Hindlimb muscle (tissue), 1 donor: ENCODE results near the gene E2F2. TPM values are rescaled to one million over a fixed set of nuclear protein-coding genes. Genes with fewer than 3 reads are reported as not detected.
"Not testable (repeated sequence)": the region's sequence is repeated elsewhere in the genome, so short reads cannot be mapped to it uniquely, and the experiment has no call there.

Source experiments
- DNase-seq: peaks from one replicate; pipeline ENCODE4 v3.0.0-alpha.2; 2013
- polyA plus RNA-seq: library from polyadenylated mRNA; unstranded; fragments of 120-200 nt; gene quantifications from one replicate; pipeline ENCODE4 v1.2.1, GENCODE V29; 2013; ENCODE audit not compliant: insufficient read length

E2F2 gene
- polyA plus RNA-seq, 1 donor: 3.9 TPM

DNA sequence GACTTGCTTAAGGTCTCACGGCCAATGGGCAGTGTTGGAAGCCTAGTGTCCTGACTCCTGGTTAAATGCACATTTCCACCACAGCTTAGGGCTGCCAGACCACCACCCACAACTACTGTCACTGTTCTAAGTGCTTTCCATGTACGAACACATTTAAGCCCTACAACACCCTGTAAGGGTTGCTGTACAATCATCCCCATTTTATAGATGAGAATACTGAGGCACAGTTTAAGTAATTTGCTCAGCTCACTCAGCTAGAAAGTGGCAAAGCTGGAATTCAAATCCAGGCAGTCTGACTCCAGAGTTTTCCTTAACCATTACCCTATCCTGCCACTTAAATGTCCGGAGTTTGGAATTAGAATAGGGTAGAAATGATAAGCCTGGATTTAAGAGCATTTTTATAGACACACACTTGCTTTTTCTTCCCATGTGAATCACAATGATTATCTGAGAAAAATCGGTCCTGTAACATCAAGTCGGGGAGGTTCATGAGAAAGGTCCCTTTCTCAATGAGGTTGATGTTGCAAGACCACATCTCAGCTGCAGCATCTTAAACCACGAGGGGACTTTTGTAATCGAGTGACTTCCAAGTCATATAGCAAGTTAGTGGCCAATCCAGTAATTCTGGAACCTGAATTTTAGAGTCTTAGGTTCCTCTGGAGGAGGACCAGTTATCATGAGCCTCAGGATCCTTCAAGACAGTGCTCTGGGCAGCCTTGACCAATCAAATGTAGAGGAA, 8.6 kb downstream of the E2F2 start:
- DNase-seq: no peak

DNA sequence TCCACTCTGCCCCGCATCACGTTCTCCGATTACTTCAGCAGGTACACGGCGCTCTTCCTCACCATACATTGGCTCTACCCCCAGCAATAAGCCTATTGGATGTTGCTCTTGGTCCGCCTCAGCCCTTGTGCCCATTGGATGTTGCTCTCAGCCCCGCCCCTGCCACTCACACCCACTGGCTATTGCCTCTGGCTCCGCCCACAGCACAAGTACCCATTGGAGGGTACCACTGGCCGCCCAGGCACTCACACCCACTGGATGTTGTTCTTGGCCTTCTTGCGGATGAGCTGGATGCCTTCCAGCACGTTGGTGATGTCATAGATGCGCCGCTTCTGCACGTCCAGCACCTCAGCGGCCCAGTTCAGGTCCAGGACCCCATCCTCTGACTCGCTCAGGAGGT, 9.4 kb downstream of the E2F2 start:
- no peak for DNase-seq

DNA sequence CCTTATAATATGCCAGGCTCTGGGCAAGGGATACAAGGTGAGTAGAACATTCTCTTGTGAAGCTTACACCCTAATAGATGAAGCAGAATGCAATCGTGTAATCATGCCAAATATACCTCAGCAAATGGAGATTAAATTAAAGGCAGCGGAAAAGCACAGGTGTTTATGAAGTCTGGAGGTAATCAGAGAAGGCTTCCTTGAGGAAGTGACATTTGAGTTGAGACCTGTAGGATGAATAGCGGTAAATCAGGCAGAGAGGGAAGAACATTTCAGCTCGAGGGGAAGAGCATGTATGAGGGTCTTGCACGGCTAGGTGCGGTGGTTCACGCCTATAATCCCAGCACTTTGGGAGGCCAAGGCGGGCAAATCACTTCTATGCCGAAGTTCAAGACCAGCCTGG, 13.5 kb downstream of the E2F2 start:
- DNase-seq: no peak

DNA sequence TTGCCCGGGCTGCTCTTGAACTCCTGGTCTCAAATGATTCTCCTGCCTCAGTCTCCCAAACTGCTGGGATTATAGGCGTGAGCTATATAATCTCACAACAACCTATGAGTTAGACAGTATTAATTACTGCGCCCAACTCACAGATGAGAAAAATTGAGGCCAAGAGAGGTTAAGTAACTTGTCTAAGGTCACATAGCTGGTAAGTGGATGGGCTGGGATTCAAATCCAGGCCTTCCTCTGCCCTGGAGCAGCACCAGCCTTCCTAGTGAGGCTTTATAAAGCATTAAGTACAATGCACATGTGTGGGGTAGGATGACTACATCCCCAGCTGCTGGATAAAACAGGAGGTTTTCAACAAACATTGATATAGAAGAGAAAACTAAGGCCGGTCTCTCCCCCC, 15.1 kb downstream of the E2F2 start:
- no peak for DNase-seq

DNA sequence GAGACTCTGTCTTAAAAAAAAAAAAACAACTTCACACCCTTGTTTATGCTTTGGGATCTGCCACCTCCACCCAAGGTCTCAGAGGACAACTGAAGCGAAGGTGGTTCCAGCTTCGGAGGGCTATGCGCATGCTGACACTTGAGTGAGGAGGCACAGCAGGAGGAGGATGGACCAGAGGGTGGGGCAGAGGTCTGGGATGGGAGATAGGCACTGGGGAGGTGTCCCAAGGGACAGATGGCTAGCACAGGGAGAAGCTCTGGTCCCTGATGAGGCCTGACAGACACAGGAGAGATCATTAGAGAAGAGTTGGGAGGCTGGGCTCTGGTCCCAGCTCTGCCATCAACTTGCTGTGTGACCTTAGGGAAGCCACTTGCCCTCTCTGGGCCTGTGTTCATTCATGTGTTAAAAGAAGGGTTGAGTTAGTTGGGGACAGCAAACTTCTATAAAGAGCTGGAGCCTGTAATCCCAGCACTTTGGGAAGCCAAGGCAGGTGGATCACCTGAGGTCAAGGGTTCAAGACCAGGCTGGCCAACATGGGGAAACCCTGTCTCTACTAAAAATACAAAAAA, 16.8 kb downstream of the E2F2 start:
- no peak for DNase-seq

DNA sequence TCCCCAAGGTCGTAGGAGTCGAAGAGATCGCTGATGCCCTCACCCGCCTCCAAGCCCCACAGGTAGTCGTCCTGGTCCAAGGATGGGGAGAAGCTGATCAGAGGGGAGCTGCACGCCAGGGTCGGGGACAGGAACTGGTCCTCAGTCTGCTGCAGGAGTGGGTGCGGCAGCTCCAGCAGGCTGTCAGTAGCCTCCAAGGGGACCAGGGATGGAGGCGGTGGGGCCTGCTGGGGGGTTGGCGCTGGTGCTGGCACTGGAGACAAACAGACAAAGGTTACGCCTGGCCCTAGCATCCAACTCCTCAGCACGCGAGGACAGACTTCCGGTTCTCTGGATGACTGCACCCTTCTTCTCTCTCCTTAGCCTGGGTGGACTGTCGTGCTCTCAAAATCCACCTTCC, 21.1 kb downstream of the E2F2 start:
- DNase-seq: no peak

DNA sequence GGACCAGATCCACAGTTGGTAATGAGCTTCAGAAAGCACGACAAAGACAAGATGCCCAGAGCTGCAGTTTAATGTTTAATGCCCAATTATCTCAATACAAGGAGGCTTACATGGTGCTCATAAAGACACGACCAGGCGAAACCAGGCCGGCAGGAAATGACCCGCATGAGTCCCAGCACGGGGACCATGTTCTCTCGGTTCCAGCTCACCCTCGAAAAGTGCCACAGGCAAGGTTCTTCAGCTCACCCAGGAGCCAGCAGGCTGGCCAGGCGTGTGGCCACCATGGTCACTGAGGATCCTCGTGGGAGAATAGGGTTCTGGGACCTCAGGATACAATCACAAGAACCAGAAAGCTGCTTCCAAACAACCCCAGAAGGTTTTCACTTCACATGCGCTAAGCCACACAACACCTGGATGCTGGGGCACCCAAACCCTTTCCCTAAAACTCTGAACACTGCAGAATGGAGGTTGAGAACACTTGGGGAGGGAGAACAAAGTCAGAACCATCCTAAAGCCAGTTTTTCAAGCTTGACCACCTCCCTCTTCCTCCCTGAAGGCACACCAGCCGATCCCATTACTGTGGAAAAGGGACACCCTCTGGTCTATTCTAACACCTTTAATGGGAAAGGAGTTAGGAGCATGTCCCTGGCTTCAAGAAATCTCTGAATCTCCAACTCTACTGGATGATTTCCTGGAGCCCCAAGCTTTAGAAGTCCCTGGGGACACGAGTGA, 24.5 kb downstream of the E2F2 start:
- DNase-seq: no peak

DNA sequence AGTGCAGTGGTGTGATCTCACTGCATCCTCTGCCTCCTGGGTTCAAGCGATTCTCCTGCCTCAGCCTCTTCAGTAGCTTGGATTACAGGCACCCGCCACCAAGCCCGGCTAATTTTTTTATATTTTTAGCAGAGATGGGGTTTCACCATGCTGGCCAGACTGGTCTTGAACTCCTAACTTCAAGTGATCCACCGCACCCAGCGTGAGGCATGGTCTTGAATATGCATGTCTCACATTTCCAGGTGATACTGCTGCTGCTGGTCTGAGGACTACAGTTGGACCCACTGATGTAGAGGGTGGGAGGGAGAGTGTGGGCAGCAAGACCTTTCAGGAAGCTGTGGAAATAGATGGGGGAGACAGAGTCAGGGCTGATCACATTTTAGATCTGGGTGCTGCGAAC, 25.2 kb downstream of the E2F2 start:
- no peak for DNase-seq

DNA sequence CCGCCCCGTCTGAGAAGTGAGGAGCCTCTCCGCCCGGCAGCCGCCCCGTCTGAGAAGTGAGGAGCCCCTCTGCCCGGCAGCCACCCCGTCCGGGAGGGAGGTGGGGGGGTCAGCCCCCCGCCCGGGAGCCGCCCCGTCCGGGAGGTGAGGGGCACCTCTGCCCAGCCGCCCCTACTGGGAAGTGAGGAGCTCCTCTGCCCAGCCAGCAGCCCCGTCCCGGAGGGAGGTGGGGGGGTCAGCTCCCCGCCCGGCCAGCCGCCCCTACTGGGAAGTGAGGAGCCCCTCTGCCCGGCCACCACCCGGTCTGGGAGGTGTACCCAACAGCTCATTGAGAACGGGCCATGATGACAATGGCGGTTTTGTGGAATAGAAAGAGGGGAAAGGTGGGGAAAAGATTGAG, 26.9 kb downstream of the E2F2 start:
- not testable (repeated sequence) for DNase-seq

DNA sequence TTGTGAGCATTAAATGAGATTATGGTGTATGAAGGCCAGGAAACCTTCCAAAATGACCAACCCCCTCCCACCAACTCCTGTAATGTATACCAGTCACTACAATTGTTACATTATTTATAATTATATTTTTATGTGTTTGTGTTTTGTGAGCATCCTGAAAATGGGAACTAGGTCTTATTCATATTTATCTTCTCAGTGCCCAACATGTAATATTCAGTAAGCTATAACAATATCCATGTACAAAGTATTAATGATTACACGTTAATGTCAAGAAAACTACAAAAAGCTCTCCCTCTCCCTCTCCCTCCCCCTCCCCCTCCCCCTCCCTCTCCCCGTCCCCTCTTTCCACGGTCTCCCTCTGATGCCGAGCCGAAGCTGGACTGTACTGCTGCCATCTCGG, 28.1 kb downstream of the E2F2 start:
- no peak for DNase-seq

DNA sequence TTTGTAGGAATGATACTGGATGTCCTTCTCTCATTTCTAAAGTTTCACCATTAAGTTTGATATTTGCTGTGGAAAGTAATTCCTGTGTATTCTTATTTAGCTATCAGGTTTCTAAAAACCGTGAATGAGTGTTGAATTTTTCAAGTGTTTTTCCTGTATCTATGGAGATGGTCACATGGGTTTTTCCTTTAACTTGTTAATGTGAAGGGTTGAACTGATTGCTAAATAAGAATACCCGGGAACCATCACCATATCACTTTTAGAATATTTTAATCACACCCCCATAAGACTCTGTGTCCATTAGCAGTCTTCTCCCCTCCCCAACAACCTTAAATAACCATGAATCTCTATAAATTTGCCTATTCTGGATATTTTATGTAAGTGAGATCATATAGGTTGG, 30.6 kb downstream of the E2F2 start:
- DNase-seq: no peak

DNA sequence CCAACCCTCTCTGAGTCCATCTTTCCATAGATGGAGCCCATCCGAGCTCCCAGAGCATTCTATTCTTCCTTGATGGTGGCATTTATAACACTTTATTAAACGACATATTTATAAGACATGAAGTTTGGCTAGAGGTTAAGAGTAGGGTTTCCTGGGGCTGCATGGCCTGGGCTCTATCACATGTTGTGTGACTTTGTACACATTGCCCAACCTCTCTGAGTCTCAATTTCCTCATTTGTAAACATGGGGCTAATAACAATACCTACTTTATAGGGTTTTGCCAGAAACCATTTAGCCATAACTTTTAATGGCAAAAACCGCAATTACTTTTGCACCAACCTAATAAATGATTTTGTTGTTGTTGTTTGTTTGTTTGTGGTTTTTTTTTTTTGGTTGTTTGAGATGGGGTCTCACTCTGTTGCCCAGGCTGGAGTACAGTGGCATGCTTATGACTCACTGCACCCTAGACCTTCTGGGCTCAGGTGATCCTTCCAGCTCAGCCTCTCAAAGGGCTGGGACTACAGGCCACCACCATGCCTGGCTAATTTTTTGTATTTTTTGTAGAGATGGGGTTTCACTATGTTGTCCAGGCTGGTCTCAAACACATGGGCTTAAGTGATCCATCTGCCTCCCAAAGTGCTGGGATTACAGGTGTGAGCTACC, 33.1 kb downstream of the E2F2 start:
- DNase-seq: no peak

DNA sequence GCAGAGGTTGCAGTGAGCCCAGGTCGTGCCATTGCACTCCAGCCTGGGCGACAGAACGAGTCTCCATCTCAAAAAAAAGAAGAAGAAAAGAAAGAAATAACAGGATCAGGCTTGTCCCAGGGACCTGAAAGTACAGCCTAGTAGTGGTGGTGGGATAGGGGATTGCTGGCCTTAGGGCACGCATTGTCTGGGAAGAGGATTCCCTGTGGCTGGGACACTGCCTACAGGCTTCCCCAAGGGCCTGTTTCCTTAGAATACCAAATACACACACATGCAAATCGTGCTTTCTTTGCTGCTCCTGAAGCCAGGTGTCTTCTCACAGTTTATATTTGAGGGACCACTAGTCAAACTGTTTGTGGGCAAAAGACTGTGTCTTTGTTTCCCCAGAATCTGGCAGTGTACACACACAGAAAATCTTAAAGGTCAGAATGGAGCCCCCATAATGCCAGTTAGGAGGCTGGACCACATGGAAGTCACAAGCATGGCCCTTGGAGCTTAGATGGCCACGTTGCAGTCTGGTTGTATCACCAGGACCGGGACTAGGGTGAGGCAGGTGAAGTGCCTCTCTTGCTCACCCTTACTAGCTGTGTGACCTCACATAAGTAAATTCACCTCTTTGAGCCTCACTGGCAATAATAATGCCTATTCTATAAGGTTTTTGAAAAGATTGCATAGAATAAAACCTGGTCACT, 34.4 kb downstream of the E2F2 start:
- no peak for DNase-seq

DNA sequence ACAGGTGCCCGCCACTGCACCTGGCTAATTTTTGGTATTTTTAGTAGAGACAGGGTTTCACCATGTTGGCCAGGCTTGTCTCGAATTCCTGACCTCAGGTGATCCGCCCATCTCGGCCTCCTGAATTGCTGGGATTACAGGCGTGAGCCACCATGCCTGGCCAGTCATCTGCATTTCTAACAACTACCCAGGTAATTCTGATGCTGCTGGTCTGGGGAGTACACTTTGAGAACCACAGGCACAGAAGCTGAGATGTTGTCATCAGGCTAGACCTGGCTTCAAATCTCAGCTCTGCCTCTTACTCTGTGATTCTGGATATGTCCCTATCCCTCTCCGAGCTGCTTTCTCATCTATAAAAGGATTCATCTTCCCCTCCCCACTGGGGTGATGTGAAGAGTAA, 36.2 kb downstream of the E2F2 start:
- DNase-seq: not testable (repeated sequence)

DNA sequence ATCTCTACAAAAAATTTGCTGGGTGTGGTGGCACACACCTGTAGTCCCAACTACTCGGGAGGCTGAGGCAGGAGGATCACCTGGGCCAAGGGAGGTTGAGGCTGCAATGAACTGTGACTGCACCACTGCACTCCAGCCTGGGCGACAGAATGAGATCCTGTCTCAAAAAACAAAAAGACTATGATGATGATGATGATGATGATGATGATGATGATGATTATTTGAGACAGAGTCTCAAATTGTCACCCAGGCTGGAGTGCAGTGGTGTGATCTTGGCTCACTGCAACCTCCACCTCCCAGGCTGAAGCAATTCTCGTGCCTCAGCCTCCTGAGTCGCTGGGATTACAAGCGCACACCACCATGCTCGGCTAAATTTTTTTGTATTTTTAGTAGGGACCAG, 38.3 kb downstream of the E2F2 start:
- not testable (repeated sequence) for DNase-seq

DNA sequence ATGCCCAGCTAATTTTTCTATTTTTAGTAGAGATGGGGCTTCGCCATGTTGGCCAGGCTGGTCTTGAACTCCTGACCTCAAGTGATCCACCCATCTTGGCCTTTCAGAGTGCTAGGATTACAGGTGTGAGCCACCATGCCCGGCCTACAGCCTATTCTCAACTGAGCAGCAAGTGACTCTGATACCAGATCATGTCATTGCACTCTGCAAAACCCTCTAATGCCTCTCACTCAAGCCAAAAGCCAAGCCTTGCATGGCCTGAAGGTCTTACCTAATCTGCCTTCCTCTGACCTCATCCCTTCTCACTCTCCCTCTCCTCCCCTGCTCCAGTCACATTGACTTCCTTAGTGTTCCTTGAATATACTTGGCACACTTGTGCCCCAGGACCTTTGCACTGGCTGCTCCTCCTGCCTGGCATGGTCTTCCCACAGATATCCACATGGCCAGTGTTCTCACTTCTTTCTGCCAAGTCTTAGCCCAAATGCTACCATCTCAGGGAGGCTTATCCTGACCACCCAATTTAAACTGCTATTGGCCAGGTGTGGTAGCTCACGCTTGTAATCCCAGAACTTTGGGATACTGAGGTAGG, 38.8 kb downstream of the E2F2 start:
- DNase-seq: no peak

DNA sequence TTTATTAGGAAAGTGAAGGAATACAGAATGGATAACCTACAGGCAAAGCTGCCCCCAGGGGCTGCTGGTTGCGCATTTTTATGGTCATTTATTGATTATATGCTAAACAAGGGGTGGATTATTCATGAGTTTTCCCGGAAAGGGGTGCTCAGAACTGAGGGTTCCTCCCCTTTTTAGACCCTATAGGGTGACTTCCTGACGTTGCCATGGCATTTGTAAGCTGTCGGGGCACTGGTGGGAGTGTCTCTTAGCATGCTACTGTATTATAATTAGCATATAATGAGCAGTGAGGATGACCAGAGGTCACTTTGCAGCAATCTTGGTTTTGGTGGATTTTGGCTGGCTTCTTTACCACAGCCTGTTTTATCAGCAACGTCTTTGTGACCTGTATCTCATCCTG, 41.2 kb downstream of the E2F2 start:
- DNase-seq: no peak

DNA sequence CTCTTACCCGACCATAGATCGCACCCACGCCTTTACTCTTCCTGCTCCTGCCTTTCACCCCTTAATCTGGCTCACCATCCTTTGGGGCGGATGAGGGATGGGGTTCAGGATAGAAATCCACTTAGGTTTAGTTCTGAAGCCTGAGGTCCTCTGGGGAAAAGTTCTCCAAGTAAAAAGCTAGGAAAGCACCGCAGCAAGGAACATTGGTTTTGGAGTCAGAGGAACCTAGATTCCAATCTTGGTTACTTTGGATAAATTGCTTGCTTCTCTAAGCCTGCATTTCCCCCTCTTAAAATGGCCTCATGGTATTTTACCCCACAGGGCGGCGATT, 46.1 kb downstream of the E2F2 start:
- no peak for DNase-seq

DNA sequence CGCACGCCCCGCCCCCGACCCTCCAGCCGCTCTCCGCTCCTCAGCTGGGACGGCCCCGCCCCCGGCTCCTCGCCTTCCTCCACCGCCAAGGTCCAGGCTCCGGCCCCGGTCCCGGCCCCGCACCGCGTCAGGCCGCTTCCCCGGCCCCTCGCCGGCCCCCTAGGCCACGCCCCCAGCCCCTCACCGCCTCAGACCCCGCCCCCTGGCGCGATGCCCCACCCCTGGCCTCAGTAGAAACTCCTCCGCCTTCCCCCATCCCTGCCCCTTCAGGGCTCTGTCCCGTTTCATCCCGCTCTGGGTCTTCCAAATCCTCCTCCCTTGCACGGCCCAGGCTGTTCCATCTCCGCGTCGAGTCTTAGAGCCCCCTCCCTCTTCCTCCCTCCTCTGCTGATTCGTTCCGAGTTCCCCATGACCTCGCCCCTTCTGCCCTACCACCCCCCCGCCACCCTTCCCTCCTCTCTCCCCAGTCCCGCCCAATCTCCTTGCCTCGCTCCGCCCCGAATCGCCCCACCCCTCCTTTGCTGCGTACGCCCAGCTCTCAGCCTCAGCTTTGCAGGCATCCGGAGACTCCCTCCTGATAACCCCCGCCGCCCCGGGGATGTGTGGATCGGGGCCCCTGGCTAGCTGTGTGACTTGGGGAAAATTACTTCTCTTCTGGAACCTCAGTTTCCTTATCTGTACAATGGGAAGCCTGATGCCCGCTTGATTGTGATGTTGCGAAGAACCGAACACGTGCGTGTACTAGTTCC, 46.6 kb downstream of the E2F2 start:
- DNase-seq: peak; percentile 95

DNA sequence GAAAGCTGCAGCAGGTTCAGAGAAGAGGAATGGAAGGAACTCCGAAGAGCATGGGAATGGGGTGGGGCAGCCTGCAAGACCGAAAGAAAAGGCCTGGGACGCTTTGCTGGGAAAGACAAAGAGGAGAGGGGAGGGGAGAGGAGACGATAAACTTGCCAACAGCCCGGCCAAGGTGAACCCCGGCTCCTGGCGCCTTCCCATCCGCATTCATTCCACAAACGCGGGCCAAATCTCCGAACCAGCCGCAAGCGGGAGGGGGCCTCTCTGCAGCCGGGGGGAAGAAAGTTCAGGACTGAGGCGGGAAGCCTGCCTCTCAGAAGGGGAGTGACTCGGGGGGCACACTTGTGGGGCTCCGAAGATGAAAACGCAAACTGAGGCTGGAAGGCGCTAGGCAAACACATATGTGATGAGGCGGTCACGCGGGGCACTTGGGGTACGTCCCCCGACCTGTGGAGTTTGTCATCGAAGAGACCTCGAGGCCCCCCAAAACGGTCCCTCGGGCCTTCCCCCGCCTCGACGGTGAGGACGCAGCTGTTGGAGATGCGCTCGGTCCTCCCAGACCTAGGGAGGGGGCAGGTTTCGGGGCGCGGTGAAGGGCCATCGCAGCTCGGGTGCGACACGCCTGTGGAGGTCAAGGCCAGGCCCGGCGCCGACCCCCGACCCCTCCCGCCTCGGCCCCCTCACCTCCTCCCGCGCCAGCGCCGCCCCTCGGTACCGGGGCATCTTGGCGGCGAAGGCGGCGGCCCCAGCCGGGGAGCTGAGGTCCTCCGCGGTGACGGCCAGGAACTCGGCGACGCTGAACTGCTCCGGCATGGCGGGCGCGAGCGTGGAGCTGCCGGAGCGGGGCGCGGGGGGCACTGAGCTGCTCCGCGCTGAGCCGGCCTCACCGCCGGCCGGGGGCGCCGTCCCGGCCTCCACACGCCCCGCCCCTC, 47.4 kb downstream of the E2F2 start, which contains the start of gene ASAP3:
Gene ASAP3 (minus strand): TSS at position 859 of the 932 bp plus-strand sequence. CDS start 46 bp downstream, at position 813.
- peak; percentile 69 for DNase-seq

DNA sequence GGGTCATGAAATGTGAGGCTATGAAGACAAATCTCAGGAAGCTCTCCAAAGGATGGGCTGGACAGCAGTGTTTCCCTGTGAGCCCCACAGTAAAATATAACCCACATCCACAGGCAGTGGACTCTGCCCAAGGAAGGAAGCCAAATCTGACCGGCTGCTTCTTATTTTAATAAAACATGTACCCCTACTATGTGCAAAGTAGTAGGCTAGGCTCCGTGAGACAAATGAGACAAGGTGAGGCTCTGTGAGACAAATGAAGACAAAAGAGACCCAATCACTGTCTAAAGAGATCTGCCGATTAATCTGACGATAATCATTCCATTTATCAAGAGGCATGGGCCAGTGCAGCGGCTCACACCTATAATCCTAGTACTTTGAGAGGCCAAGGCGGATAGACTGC, 49.1 kb downstream of the E2F2 start:
- no peak for DNase-seq
